GM19025 (cell line): ENCODE measurements around the gene DLST.

Experiments
- ATAC-seq: cut with Tn5 transposase; IDR thresholded peaks from one replicate; pipeline ENCODE4 v1.9.1; 2021; ENCODE audit warnings: mild to moderate bottlenecking, low read depth, moderate library complexity; ENCODE audit not compliant: unreplicated experiment

The DLST gene

DNA sequence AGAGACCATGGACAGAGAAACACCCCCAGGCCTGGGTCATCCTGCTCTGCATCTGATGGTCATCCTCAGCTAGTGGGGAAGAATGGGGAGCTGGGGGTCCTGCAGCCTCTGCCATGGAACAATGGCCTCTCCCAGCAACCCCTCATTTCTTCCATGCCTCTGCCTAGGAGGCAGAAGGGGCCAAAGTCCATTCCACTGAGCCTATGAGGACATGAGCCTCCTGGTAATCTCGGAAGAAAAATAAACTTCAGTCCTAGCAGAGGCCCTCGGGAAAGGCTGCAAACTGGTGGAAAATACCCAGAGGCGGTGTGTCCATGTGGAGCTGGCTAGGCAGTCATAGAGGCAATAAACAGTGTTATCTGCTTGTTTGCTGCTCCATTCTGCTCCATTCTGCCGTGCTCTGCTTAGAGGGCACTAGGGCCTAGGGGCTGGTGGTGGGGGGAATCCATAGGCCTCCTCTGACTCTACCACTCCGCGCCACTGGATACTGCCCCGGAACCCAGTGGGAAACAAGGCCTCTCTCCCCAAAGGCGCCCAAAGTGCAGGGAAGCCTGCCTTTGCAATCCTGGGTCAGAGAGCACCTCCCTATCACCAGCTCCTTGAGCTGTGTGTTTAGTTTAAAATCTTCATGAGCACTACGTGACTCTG is 69.2 kb downstream of the DLST start:
- no peak for ATAC-seq

DNA sequence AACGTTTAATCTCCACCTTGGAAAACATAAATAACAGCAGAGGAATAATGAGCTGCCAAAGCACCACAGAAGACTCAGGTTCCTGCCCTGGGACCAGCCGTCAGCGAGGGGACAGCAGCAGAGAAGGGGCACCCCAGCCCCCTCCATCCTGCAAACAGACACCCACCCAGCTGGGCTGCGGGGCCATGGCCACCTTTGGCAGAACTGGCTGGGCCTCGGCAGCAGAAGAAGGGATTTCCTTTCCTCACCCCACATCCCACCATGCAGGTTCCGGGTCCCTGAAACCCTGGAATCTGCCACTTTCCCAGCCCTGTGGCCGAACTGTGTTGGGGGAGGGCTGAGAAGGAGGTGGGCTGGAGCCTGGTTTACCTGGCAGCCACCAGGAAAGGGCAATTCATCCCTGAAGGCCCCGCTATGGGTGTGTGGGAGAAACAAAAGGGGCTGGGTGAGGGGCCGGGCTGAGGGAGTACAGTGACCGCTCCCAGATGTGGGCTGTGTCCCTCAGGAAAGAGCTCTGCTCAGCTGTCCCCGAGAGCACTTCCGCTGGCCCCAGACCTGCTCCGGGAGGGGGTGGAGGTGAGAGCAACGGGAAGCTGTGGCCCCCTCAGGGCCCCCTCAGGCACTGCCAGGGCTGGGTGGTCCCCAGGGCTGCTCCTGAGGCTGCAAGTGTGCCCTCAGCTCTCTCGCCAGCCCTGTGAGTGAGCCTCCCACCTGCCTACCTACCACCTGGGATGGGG is 69.9 kb downstream of the DLST start:
- ATAC-seq: no peak

GRCh38 chr14:74952180-74952665 is 70.5 kb downstream of the DLST start:
- no peak for ATAC-seq

DNA sequence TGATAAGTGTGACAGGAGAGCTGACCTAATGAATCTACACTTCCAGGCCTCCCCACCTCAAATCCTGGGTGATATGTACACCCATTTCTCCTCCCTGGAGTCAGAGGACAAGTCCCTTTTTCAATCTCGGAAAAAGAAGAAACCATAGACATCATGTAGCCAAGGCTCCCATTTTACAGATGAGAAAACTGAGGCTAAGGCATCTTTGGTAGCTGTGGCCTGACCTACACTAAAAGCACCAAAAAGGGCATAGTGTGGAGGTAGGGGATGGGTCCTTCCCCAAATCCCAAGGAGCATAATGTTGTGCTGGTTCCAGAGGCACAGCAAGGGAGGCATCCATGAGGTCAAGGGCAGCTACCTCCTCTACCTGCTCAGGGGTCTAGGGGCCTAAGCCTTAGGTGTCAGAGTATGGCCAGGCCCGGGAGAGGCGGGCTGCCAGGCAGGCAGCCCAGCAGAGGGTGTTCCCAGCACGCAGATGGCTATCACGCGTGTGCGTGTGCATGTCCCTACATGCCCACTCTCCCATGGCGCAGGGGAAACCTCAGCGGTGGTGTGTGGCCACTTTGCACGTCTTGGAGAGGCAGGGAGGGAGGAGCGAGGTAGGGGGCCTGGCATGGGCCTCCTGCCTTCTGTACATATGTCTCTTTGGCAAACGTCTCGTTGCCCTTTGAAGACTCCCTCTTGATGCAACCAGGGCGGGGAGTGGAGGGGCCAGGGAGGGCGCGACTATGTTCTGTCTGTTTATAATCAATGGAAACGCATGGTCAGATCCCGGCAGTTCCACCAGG is 71.2 kb downstream of the DLST start:
- ATAC-seq: no peak
